Measurements from ENCODE around the gene PHOSPHO1.

GRCh38 chr17:49219987-49220386, 10.6 kb downstream of the PHOSPHO1 start:
- no peak for TF ChIP-seq CTCF (IDR thresholded peaks at IDR 0.05 in 4 of 5, conservative IDR thresholded peaks at IDR 0.05 in 1 of 5)
- TF ChIP-seq POLR2A (IDR thresholded peaks at IDR 0.05) = no peak

All from gastrocnemius medialis (tissue), 4 donors.